GM19397 (cell line): ENCODE results near the gene PPT2.
"Not testable (repeated sequence)": the region's sequence is repeated elsewhere in the genome, so short reads cannot be mapped to it uniquely, and the experiment has no call there.

Source experiments
- ATAC-seq: cut with Tn5 transposase; IDR thresholded peaks from one replicate; pipeline ENCODE4 v1.9.1; 2021; ENCODE audit warnings: mild to moderate bottlenecking, moderate library complexity; ENCODE audit not compliant: unreplicated experiment

PPT2 gene

GRCh38 chr6:32175711-32176475 lies 22.0 kb downstream of the PPT2 start, which contains the start of gene AGPAT1:
Gene AGPAT1 (minus strand): TSS chr6:32176084. CDS start chr6:32171496, 4,588 bp downstream.
- peak; percentile 42 for ATAC-seq

DNA sequence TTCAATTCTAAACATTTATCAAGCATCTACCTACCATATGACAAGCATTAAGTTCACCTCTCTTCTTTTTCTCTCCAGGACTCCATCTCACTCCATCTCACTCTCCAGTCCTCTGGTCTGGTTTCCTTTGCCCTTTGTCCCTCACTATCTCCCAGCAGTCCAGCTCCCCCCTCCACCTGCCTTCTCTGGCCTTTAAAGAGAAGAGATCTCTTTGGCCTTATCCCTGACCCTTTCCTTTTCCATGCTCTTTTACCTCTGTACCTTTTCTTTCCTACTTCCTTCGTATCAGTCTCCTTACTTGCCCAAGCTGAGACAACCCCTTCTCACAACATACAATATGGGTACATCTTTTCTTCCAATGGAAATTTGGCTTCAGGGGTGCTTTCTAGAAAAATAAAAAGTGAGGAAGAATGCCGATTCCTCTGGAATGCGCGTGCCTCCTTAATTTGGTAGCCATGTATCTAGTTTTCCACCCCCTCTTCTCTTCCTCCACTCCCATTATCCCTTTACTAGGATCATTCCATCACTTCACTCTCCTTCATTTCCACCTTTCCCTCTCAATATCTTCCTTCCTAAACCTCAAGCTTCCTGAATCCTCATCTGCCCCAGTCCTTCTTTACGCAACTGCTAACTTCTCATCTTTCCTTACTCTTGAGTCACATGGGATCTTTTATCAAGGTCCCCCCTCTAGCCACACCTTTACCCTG lies 22.7 kb downstream of the PPT2 start:
- no peak for ATAC-seq

- peak; percentile 2 for ATAC-seq
Measured at GRCh38 chr6:32177183-32177787, 23.3 kb downstream of the PPT2 start.

- ATAC-seq = peak; percentile 75
Measured at GRCh38 chr6:32177788-32178546, 24.0 kb downstream of the PPT2 start, which contains the start of gene RNF5. Gene RNF5 (plus strand): TSS chr6:32178405. CDS start chr6:32178512, 107 bp downstream.

GRCh38 chr6:32178547-32179440 lies 24.9 kb downstream of the PPT2 start:
- ATAC-seq = no peak

- ATAC-seq = no peak
Measured at GRCh38 chr6:32179766-32180405, 25.9 kb downstream of the PPT2 start.

- ATAC-seq = no peak
Measured at GRCh38 chr6:32181148-32181702, 27.3 kb downstream of the PPT2 start.

GRCh38 chr6:32181915-32182529 lies 28.1 kb downstream of the PPT2 start:
- no peak for ATAC-seq

- no peak for ATAC-seq
Measured at GRCh38 chr6:32182555-32182981, 28.6 kb downstream of the PPT2 start.

DNA sequence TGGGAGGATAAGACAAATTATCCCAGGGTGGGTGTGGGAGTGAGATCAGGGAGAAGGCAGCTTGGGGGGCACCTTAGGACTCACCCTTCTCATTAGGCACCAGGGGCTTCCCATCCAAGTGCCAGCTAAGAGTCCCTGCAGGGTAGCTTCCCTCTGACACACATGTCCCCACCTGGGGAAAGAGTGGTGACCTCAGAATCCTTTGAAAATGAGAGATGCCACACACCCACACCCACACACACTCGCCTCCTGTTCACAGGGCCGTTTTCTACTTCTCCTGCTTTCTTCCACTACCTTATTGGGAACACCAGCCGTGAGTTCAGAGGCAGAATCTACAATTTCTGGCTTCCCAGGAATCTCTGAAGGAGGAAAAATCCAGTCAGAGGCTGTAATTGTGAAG lies 29.1 kb downstream of the PPT2 start:
- no peak for ATAC-seq

GRCh38 chr6:32183483-32184083 lies 29.6 kb downstream of the PPT2 start:
- no peak for ATAC-seq

GRCh38 chr6:32184084-32184640 lies 30.2 kb downstream of the PPT2 start, which contains the start of gene AGER:
Gene AGER (minus strand): TSS chr6:32184253. CDS start chr6:32184222, 31 bp downstream.
- no peak for ATAC-seq

GRCh38 chr6:32185681-32186131 lies 31.8 kb downstream of the PPT2 start:
- not testable (repeated sequence) for ATAC-seq

DNA sequence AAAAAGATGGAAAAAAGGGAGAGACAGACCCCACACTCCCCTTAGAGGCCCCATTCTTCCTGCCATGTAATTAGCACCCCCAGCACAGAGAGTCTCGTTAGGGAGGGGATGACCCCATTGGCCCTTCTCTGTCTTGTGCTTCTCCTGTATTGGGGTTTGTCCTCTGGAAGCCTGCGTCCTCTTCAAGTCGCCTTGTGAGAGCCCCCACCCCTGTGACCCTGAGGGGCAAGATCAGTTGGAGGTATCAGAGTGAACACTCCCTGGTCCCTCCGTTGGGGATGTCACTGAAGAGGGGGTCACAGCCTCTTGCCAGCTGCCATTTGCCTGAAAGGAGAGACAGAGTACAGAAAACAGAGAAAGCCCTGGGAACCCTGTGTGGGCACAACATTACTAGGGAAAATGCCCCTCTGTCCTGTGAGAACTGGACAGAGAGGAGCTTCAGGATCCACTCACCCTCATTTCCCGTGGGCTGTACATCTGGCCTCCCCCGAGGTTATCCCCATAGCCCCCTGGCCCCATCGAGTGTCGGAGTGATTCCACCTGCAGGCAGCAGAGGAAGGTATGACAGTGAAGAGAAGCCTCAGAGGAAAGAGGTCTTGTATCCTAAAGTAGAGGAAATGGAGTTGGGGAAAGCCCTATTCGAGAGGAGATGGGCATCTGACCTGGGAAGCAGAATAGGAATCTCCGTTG lies 32.4 kb downstream of the PPT2 start:
- ATAC-seq = not testable (repeated sequence)

- no peak for ATAC-seq
Measured at GRCh38 chr6:32187009-32187709, 33.2 kb downstream of the PPT2 start.

DNA sequence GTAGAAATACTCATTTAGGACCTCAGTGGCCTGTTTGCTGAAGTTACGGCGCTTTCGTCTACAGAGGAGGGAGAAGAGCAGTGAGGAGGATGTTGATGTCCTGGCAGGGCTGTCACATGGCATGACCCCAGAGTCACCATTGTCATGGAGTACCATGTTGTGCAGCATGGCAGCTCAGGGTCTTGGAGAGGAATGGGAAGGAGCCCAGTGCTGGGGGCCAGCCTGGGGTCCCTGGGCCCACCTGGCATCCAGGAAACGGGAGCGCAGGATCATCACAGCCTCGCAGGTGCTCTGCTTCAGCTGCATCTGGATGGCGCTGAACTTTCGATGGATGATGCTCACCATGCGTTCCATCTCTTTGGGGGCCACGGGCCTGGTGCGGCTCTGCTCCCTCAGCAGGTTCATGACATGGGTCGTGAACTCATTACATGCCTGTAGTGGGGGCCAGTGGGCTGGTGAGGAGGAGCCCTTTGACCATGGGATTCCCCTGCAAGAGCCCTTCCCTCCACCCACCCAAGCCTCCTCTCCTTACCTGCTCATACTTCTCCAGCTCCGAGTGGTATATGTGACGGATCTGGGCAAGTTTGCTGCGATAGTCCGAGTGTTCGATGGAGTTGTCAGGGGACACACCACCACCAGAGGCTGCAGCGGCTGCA lies 33.9 kb downstream of the PPT2 start:
- not testable (repeated sequence) for ATAC-seq
